Measurements from ENCODE around the gene ACOT12.

- TF ChIP-seq POLR2A (IDR thresholded peaks at IDR 0.05) (no peak), CTCF (IDR thresholded peaks at IDR 0.05) (no peak)
Observed at GRCh38 chr5:81283976-81284375, 110.0 kb downstream of the ACOT12 start.

Data from right lobe of liver (tissue), 4 donors.